ENCODE measurements around the gene CBX7.

- no peak for TF ChIP-seq CTCF (IDR thresholded peaks at IDR 0.05; ENCODE audit: insufficient read depth, low read length)
- TF ChIP-seq POLR2AphosphoS5 (IDR thresholded peaks at IDR 0.05; ENCODE audit: low read depth), result no peak
- no peak for TF ChIP-seq REST (IDR thresholded peaks at IDR 0.05; ENCODE audit: insufficient replicate concordance, low read depth)
- no peak for TF ChIP-seq GABPA (IDR thresholded peaks at IDR 0.05; ENCODE audit: low read depth)
These were observed 49.0 kb downstream of the CBX7 start for GRCh38 chr22:39103431-39103830.

Measured in HL-60 (cell line).